Ovary (tissue), 9 donors: ENCODE results near the gene TAF1A. TPM values are rescaled to one million over a fixed set of nuclear protein-coding genes. Genes with fewer than 3 reads are reported as not detected.

Experiments
- DNase-seq, 5 donors: peaks; one replicate each; pipeline ENCODE4 v3.0.0-alpha.2; 2019 to 2020
- H3K27ac ChIP-seq, 2 donors: fragments of 200-600 bp; one replicate each; pipeline versions ENCODE4 v1.5.1 to v1.8.0; 2019 to 2022
- H3K27me3 ChIP-seq: fragments of 200-600 bp; one replicate; pipeline ENCODE4 v1.8.0; 2022
- H3K36me3 ChIP-seq: fragments of 200-600 bp; sonication (generic); one replicate; pipeline ENCODE4 v1.5.1; 2019
- H3K4me1 ChIP-seq: one replicate; pipeline ENCODE4 v1.8.1; 2013; ENCODE audit warnings: mild to moderate bottlenecking, moderate library complexity; ENCODE audit not compliant: insufficient read depth
- H3K4me3 ChIP-seq: fragments of 200-600 bp; sonication (generic); one replicate; pipeline ENCODE4 v1.5.1; 2017
- H3K9me3 ChIP-seq, 2 donors: fragments of 200-600 bp in 1 of 2; sonication (generic) in 1 of 2; one replicate each; pipeline versions ENCODE4 v1.5.1 to v1.8.1; 2013 to 2019; ENCODE audit warnings: mild to moderate bottlenecking in 1 of 2, moderate library complexity in 1 of 2
- CTCF ChIP-seq, 3 donors: fragments of 450-650 bp in 2 of 3; fragments of 200-600 bp in 1 of 3; IDR thresholded peaks; one replicate each; pipeline versions ENCODE4 v1.5.1 to v1.8.0; 2016 to 2022; ENCODE audit warnings: antibody characterized with exemption in 3 of 3, mild to moderate bottlenecking in 1 of 3
- EP300 ChIP-seq: sonication (generic); formaldehyde crosslinking; IDR thresholded peaks from one replicate; pipeline ENCODE4 v1.6.1; 2017; ENCODE audit warnings: antibody characterized with exemption
- POLR2A ChIP-seq: fragments of 450-650 bp; IDR thresholded peaks from one replicate; pipeline ENCODE4 v1.6.1; 2017; ENCODE audit warnings: antibody characterized with exemption, mild to moderate bottlenecking, moderate library complexity
- WGBS, 3 donors: extraction: QIAGEN DNeasy Blood & Tissue Kit in 1 of 3; methylation state at CpG; one replicate each; pipeline versions ENCODE4 v1.1.5 to v1.1.7; 2013 to 2017; 5-methylcytosine and 5-hydroxymethylcytosine counted together
- intact Hi-C, 4 donors: fragments of 100-400 bp; cut with DNase I; formaldehyde crosslinking; loops; one replicate each; pipeline versions ENCODE4 v1.11.0 to v1.15.1; 2022 to 2023
- polyA plus RNA-seq, 2 donors: library from polyadenylated mRNA; stranded (reverse); fragments of 200-250 nt in 1 of 2; fragments of 350-450 nt in 1 of 2; fragmentation: Illumina TruSeq in 1 of 2; extraction: RNeasy Lipid Tissue Mini Kit (QIAGEN cat#74804) in 1 of 2; gene quantifications; one replicate each; pipeline ENCODE4 v1.2.3, GENCODE V29; 2013 to 2014
- total RNA-seq, 7 donors: library from RNA; depleted of rRNA in 2 of 7; stranded (reverse); fragments of >200 nt in 2 of 7; fragmentation: NEBNext Ultra II Directional in 3 of 7; extraction: Animal tissue kit (Norgen Biotek cat#: 25700) in 3 of 7; gene quantifications; one replicate each; pipeline versions ENCODE4 v1.1.0 to v1.2.4, GENCODE V29; 2016 to 2023
- donor health status: DM: no; HTN: no; CAD: no; lungs with moderate emphysema.
- donor health status: DM: no; HTN: no; CAD: no.
- donor health status: Bipolar disorder and iron deficiency.
- donor health status: DM: yes; HTN: yes; CAD: no.
- donor health status: DM: no; HTN: no; CAD: no.
- donor health status: DM: yes; HTN: yes; CAD: no.

TAF1A gene
- total and polyA plus RNA-seq, 9 donors, result 4.2 to 15.7 (median 9.3) TPM

GRCh38 chr1:222525951-222526350 lies 63.8 kb downstream of the TAF1A start:
- TF ChIP-seq CTCF (IDR thresholded peaks at IDR 0.05) (no peak), POLR2A (no peak), EP300 (no peak)
- Histone ChIP-seq H3K4me1 (no peaks in the 10 kb centered on the region), H3K9me3 (no peaks in the 10 kb centered on the region), H3K27ac (no peak overlapping the region), H3K27me3 (no peaks in the 10 kb centered on the region), H3K4me3 (no peak overlapping the region), H3K36me3 (no peaks in the 10 kb centered on the region)
- WGBS, 3 donors, result 84 to 98% (median 89%) methylated on average over 2 of the region's 2 CpGs
- no peak for DNase-seq
- intact Hi-C loops, result no loop called here

DNA sequence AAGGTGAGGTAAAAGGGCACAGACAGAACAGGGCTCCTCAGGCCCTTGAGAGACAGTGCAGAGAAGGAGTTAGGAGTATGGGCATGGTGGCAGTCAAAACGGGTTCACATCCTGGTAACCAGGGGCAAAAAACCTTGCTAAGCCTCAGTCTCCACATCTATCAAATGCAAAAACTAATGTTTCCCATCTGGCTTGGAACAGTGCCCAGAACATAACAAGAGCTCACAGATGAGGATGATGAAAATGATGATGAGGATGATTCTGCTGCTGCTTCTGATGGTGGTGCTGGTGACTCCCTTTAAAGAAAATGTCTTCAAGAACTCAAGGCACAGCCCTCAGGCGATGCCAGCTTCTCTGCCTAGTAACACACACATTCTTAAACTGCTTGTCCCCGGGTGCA lies 65.9 kb downstream of the TAF1A start:
- H3K4me1 ChIP-seq, result no peaks in the 10 kb centered on the region
- 65 to 82% (median 82%) methylated on average over 3 of the region's 3 CpGs for WGBS, 3 donors
- H3K36me3 ChIP-seq, result no peaks in the 10 kb centered on the region
- H3K4me3 ChIP-seq, result no peak overlapping the region
- intact Hi-C loops, result no loop called here
- DNase-seq, result no peak
- H3K9me3 ChIP-seq, result no peaks in the 10 kb centered on the region
- TF ChIP-seq EP300, result no peak
- TF ChIP-seq CTCF (IDR thresholded peaks at IDR 0.05), result no peak
- TF ChIP-seq POLR2A, result no peak
- H3K27me3 ChIP-seq, result no peaks in the 10 kb centered on the region
- no peak overlapping the region for H3K27ac ChIP-seq

- H3K27me3 ChIP-seq, result no peaks in the 10 kb centered on the region
- no peaks in the 10 kb centered on the region for H3K36me3 ChIP-seq
- 95 to 98% (median 97%) methylated on average over 8 of the region's 8 CpGs for WGBS, 3 donors
- no peak overlapping the region for H3K4me3 ChIP-seq
- H3K4me1 ChIP-seq, result no peaks in the 10 kb centered on the region
- no peak for TF ChIP-seq EP300
- TF ChIP-seq CTCF (IDR thresholded peaks at IDR 0.05), result no peak
- no peak for TF ChIP-seq POLR2A
- no peaks in the 10 kb centered on the region for H3K9me3 ChIP-seq
- no peak for DNase-seq
- H3K27ac ChIP-seq, result no peak overlapping the region
- intact Hi-C loops, result no loop called here
Measured at GRCh38 chr1:222522105-222522915, 67.4 kb downstream of the TAF1A start.

GRCh38 chr1:222521299-222522104 lies 68.2 kb downstream of the TAF1A start:
- no peak overlapping the region for H3K4me3 ChIP-seq
- 31 to 49% (median 37%) methylated on average over 7 of the region's 7 CpGs for WGBS, 3 donors
- no peaks in the 10 kb centered on the region for H3K27me3 ChIP-seq
- no peaks in the 10 kb centered on the region for H3K9me3 ChIP-seq
- intact Hi-C loops, result no loop called here
- TF ChIP-seq POLR2A (no peak), CTCF (IDR thresholded peaks at IDR 0.05) (no peak), EP300 (no peak)
- DNase-seq, result no peak
- H3K36me3 ChIP-seq, result no peaks in the 10 kb centered on the region
- no peak overlapping the region for H3K27ac ChIP-seq
- no peaks in the 10 kb centered on the region for H3K4me1 ChIP-seq

Other genes with a start within 250 kb of the TAF1A start
- gene HHIPL2, start 41.8 kb downstream of the TAF1A start, total RNA-seq, result under 1 TPM in 6 of 7 donors, not detected in 1; 0.13 to 0.86 (median 0.43) TPM
- under 1 TPM; 0.15 to 0.57 TPM for gene HHIPL2, start 41.8 kb downstream of the TAF1A start, polyA plus RNA-seq
- 10 to 100 TPM; 34.2 to 64.0 (median 59.5) TPM for gene MIA3, start 28.2 kb upstream of the TAF1A start, total RNA-seq
- 10 to 100 TPM; 31.9 to 50.9 TPM for gene MIA3, start 28.2 kb upstream of the TAF1A start, polyA plus RNA-seq
- gene AIDA, start 122.6 kb upstream of the TAF1A start, total RNA-seq, result 10 to 100 TPM; 28.8 to 67.2 (median 54.8) TPM
- 10 to 100 TPM; 38.4 to 65.0 TPM for gene AIDA, start 122.6 kb upstream of the TAF1A start, polyA plus RNA-seq
- 10 to 100 TPM; 24.2 to 42.3 (median 29.5) TPM for gene BROX, start 122.6 kb upstream of the TAF1A start, total RNA-seq
- gene BROX, start 122.6 kb upstream of the TAF1A start, polyA plus RNA-seq, result 10 to 100 TPM; 13.8 to 21.8 TPM
- under 1 TPM in 1 of 7 donors, not detected in 6; 0.34 TPM for gene FAM177B, start 147.3 kb upstream of the TAF1A start, total RNA-seq
- gene FAM177B, start 147.3 kb upstream of the TAF1A start, polyA plus RNA-seq, result under 1 TPM; 0.23 to 0.55 TPM
- 10 to 100 TPM in 2 of 7 donors, 1 to 10 TPM in 5; 5.4 to 11.0 (median 6.7) TPM for gene DISP1, start 225.1 kb upstream of the TAF1A start, total RNA-seq
- gene DISP1, start 225.1 kb upstream of the TAF1A start, polyA plus RNA-seq, result 10 to 100 TPM in 1 of 2 donors, 1 to 10 TPM in 1; 3.7 to 12.5 TPM